SH-SY5Y (cell line): ENCODE measurements around the gene CACNG7.

Experiments used
- GATA2 ChIP-seq: IDR thresholded peaks from 2 replicates; pipeline ENCODE4 v1.6.1; 2011; ENCODE audit warnings: mild to moderate bottlenecking, low read depth, low read length
- GATA3 ChIP-seq: IDR thresholded peaks from 2 replicates; pipeline ENCODE4 v1.6.1; 2011; ENCODE audit warnings: low read depth, mild to moderate bottlenecking, low read length, moderate library complexity

- TF ChIP-seq GATA3 (no peak), GATA2 (no peak)
Observed at GRCh38 chr19:53907690-53908089, 1.4 kb upstream of the CACNG7 start.
